ENCODE results near the gene FABP6.
"Not testable (repeated sequence)": the region's sequence is repeated elsewhere in the genome, so short reads cannot be mapped to it uniquely, and the experiment has no call there.

The FABP6 gene

GRCh38 chr5:160229190-160229742, at the start of gene FABP6:
FABP6 (plus strand) TSS chr5:160229506; CDS start chr5:160229558, 52 bp downstream.
- FAIRE-seq: no peak

GRCh38 chr5:160180931-160181330, 48.4 kb upstream of the FABP6 start:
- no peak for FAIRE-seq

- FAIRE-seq: no peak
Observed at GRCh38 chr5:160181965-160182622, 47.2 kb upstream of the FABP6 start.

GRCh38 chr5:160183075-160183474, 46.2 kb upstream of the FABP6 start:
- no peak for FAIRE-seq

GRCh38 chr5:160185626-160186360, 43.5 kb upstream of the FABP6 start:
- no peak for FAIRE-seq

- FAIRE-seq: no peak
Observed at GRCh38 chr5:160186480-160186879, 42.8 kb upstream of the FABP6 start.

- FAIRE-seq: no peak
Observed at GRCh38 chr5:160187091-160187490, 42.2 kb upstream of the FABP6 start.

- peak; percentile 96 for FAIRE-seq
Observed at GRCh38 chr5:160188141-160189015, 40.9 kb upstream of the FABP6 start.

GRCh38 chr5:160192424-160192823, 36.9 kb upstream of the FABP6 start:
- no peak for FAIRE-seq

GRCh38 chr5:160193076-160193475, 36.2 kb upstream of the FABP6 start:
- not testable (repeated sequence) for FAIRE-seq

- not testable (repeated sequence) for FAIRE-seq
Observed at GRCh38 chr5:160193790-160194189, 35.5 kb upstream of the FABP6 start.

- no peak for FAIRE-seq
Observed at GRCh38 chr5:160197341-160198144, 31.8 kb upstream of the FABP6 start.

GRCh38 chr5:160198146-160198545, 31.2 kb upstream of the FABP6 start:
- no peak for FAIRE-seq

GRCh38 chr5:160198841-160199409, 30.4 kb upstream of the FABP6 start:
- FAIRE-seq: no peak

GRCh38 chr5:160199410-160199911, 29.8 kb upstream of the FABP6 start:
- no peak for FAIRE-seq

GRCh38 chr5:160207061-160207460, 22.2 kb upstream of the FABP6 start:
- FAIRE-seq: no peak

- no peak for FAIRE-seq
Observed at GRCh38 chr5:160209917-160210316, 19.4 kb upstream of the FABP6 start.

- no peak for FAIRE-seq
Observed at GRCh38 chr5:160210606-160211005, 18.7 kb upstream of the FABP6 start.

- no peak for FAIRE-seq
Observed at GRCh38 chr5:160211352-160211751, 18.0 kb upstream of the FABP6 start.

GRCh38 chr5:160213537-160213936, 15.8 kb upstream of the FABP6 start:
- FAIRE-seq: no peak

GRCh38 chr5:160219356-160219755, 9.9 kb upstream of the FABP6 start:
- no peak for FAIRE-seq

GRCh38 chr5:160221082-160221481, 8.2 kb upstream of the FABP6 start:
- no peak for FAIRE-seq

Data from A204.1 (cell line).